KMS-11 (cell line): ENCODE data around the gene ITPKB.
A peak's percentile ranks its signal among the peaks of the same experiment; 100 is the strongest.

Experiments used
- H2AFZ ChIP-seq: fragments of 200-600 bp; sonication (generic); 2 replicates; pipeline ENCODE4 v1.6.1; 2016; ENCODE audit warnings: antibody characterized with exemption, mixed run types, low read depth
- H3K27ac ChIP-seq: fragments of 200-600 bp; sonication (generic); 2 replicates; pipeline ENCODE4 v1.6.1; 2016; ENCODE audit warnings: mild to moderate bottlenecking, mixed run types
- H3K27me3 ChIP-seq: fragments of 200-600 bp; sonication (generic); 2 replicates; pipeline ENCODE4 v1.6.1; 2017; ENCODE audit warnings: mild to moderate bottlenecking, low read depth, mixed run types, moderate library complexity; ENCODE audit not compliant: insufficient read depth
- H3K36me3 ChIP-seq: fragments of 200-600 bp; sonication (generic); 2 replicates; pipeline ENCODE4 v1.6.1; 2017; ENCODE audit warnings: mild to moderate bottlenecking, mixed run types; ENCODE audit not compliant: insufficient read depth
- H3K4me1 ChIP-seq: fragments of 200-600 bp; sonication (generic); 2 replicates; pipeline ENCODE4 v1.6.1; 2016; ENCODE audit warnings: mild to moderate bottlenecking, low read depth, mixed run types; ENCODE audit not compliant: poor library complexity, severe bottlenecking
- H3K4me2 ChIP-seq: fragments of 200-600 bp; sonication (generic); 2 replicates; pipeline ENCODE4 v1.7.0; 2016; ENCODE audit warnings: mild to moderate bottlenecking, mixed run types
- H3K4me3 ChIP-seq: fragments of 200-600 bp; sonication (generic); IDR thresholded peaks from 2 replicates; pipeline ENCODE4 v1.6.1; 2017; ENCODE audit warnings: low read depth, low read length, mixed read lengths; ENCODE audit not compliant: insufficient read depth
- H3K79me2 ChIP-seq: fragments of 200-600 bp; sonication (generic); 2 replicates; pipeline ENCODE4 v1.6.1; 2016; ENCODE audit warnings: low read depth, mixed run types; ENCODE audit not compliant: insufficient read depth
- H3K9ac ChIP-seq: fragments of 200-600 bp; sonication (generic); 2 replicates; pipeline ENCODE4 v1.6.1; 2016; ENCODE audit warnings: mild to moderate bottlenecking, mixed run types
- H4K20me1 ChIP-seq: fragments of 200-600 bp; sonication (generic); 2 replicates; pipeline ENCODE4 v1.6.1; 2016; ENCODE audit warnings: mild to moderate bottlenecking, mixed run types; ENCODE audit not compliant: insufficient read depth
- TF ChIP-seq, protein P1 (sequence below): fragments of 200-600 bp; sonication (generic); conservative IDR thresholded peaks from 2 replicates; pipeline ENCODE4 v1.6.1; 2017; ENCODE audit warnings: low read depth, mild to moderate bottlenecking, antibody characterized with exemption, low read length, moderate library complexity, mixed read lengths

Gene ITPKB

GRCh38 chr1:226728448-226728847 is 10.6 kb downstream of the ITPKB start:
- no peak overlapping the region for H3K27ac ChIP-seq

DNA sequence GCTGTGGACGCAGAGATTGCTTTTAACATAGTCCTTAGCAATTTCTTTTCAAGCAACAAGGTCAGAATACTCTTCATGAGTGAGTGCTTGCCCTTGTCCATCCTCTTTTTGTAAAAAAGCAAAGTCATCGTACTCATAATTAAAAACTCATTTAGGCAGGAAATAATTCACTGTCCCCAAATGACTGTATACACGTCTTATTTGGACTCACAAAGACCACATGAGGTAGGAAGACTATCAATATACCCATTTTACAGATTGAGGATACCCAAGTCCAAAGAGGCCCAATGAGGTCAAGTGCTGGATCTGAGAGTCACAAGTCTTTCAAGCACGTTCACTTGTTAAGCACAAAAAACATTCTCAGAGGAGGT is 13.2 kb downstream of the ITPKB start:
- TF ChIP-seq, protein P1, sequence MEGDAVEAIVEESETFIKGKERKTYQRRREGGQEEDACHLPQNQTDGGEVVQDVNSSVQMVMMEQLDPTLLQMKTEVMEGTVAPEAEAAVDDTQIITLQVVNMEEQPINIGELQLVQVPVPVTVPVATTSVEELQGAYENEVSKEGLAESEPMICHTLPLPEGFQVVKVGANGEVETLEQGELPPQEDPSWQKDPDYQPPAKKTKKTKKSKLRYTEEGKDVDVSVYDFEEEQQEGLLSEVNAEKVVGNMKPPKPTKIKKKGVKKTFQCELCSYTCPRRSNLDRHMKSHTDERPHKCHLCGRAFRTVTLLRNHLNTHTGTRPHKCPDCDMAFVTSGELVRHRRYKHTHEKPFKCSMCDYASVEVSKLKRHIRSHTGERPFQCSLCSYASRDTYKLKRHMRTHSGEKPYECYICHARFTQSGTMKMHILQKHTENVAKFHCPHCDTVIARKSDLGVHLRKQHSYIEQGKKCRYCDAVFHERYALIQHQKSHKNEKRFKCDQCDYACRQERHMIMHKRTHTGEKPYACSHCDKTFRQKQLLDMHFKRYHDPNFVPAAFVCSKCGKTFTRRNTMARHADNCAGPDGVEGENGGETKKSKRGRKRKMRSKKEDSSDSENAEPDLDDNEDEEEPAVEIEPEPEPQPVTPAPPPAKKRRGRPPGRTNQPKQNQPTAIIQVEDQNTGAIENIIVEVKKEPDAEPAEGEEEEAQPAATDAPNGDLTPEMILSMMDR: no peak
- H3K4me1 ChIP-seq: peaks cover 40% of the 10 kb centered on the region
- no peaks in the 10 kb centered on the region for H4K20me1 ChIP-seq
- H3K9ac ChIP-seq: no peak overlapping the region
- H3K36me3 ChIP-seq: no peaks in the 10 kb centered on the region; the same call in 1 of the 2 replicates
- H2AFZ ChIP-seq: no peak overlapping the region
- H3K4me3 ChIP-seq: no peak overlapping the region
- no peak overlapping the region for H3K4me2 ChIP-seq
- peaks cover 78% of the 10 kb centered on the region for H3K79me2 ChIP-seq
- H3K27ac ChIP-seq: no peak overlapping the region
- H3K27me3 ChIP-seq: no peaks in the 10 kb centered on the region

More at GRCh38 chr1:226728448-226728847, 10.6 kb downstream of the ITPKB start:
- Histone ChIP-seq H2AFZ (no peak overlapping the region), H3K27me3 (no peaks in the 10 kb centered on the region), H3K4me2 (no peak overlapping the region), H3K79me2 (peaks cover 90% of the 10 kb centered on the region), H4K20me1 (peaks cover 7% of the 10 kb centered on the region; the same call in 1 of the 2 replicates), H3K4me3 (no peak overlapping the region), H3K9ac (no peak overlapping the region), H3K36me3 (no peaks in the 10 kb centered on the region; the same call in 1 of the 2 replicates), H3K4me1 (peaks cover 58% of the 10 kb centered on the region)
- TF ChIP-seq, protein P1: no peak

DNA sequence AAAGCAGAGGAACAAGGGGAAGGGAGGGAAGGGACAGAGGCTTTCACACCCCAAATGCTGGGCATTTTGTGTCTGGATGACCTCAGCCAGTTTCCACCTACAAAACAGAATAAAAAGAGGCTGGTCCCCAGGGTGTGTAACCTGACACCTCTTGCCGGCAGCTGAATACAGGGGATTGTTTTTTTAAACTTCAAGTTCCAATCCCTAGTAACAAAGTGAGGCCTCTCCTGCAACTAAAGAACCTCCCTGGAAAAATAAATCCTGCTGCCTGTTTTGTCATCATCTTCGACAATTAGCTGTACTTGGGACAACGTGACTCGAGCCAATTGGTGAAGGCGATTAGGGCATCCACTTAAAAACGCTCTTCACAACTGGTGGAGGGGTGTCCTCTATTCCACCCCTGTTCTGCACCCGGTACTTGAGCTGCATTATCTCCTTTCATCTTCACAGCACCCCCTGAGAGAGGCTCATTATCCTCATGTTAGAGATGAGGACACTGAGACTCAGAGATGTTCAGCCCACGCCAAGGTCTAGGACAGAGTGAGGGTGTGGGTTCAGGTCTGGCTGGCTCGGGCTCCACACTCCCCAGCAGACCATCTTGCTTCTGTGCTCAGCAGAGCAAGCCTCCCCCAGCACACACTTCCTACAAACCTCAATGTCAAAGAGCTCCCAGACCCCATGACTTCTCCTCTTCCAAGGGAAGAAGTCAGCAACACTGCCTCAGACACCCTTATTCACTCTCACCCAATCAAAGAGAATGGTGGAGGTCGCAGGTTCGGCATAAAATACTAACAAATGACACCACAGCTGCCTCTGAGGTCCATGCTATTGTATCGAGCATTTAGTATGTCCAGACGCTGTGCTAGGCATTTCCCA is 15.2 kb downstream of the ITPKB start:
- no peak overlapping the region for H3K27ac ChIP-seq
- H2AFZ ChIP-seq: no peak overlapping the region
- peak overlapping the region; percentile 31; the same call in 1 of the 2 replicates for H3K4me2 ChIP-seq
- no peaks in the 10 kb centered on the region for H4K20me1 ChIP-seq
- TF ChIP-seq, protein P1: no peak
- H3K27me3 ChIP-seq: no peaks in the 10 kb centered on the region
- peaks cover 30% of the 10 kb centered on the region for H3K4me1 ChIP-seq
- no peak overlapping the region for H3K4me3 ChIP-seq
- H3K9ac ChIP-seq: no peak overlapping the region
- no peaks in the 10 kb centered on the region; the same call in 1 of the 2 replicates for H3K36me3 ChIP-seq
- H3K79me2 ChIP-seq: peaks cover 62% of the 10 kb centered on the region

DNA sequence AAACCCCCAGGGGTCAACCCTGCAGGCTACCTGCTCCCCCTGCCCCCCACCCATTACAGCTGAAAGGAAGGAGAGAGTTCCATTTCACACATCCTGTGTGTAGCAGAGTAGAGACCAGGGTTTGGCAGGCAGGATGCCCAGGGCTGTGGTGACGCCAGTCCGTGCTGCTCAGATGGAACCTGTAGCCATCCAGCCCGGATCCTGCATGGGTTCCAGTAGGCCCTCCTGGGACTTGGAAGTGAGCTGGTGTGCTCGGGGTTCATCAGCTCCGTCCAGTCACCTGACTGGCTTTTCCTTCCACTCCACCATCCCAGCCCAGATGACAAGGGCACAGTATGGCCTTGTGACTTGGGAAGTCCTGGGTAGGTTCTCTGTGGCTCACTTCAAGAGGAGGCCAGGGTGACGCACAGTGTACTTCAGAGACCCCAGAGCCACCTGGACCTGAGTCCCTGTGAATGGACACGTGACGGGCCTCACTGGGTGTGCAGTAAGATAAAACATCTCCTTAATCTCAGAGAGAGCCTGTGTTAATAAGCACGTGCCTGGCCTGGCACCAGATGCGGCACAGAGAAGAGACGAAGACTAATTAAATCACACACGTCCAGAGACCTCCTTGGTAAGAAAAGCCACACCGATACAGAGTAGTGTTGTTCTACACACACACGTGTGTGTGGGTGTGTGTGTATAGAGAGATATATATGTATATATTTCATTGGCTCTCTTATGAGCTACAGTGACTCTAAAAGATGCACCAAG is 16.0 kb downstream of the ITPKB start:
- no peaks in the 10 kb centered on the region; the same call in 1 of the 2 replicates for H3K36me3 ChIP-seq
- no peak overlapping the region for H3K9ac ChIP-seq
- H4K20me1 ChIP-seq: no peaks in the 10 kb centered on the region
- TF ChIP-seq, protein P1: no peak
- peak overlapping the region; percentile 31; the same call in 1 of the 2 replicates for H3K4me2 ChIP-seq
- no peak overlapping the region for H3K27ac ChIP-seq
- H3K27me3 ChIP-seq: no peaks in the 10 kb centered on the region
- no peak overlapping the region for H3K4me3 ChIP-seq
- H2AFZ ChIP-seq: no peak overlapping the region
- H3K79me2 ChIP-seq: peaks cover 53% of the 10 kb centered on the region
- peaks cover 30% of the 10 kb centered on the region for H3K4me1 ChIP-seq
